ENCODE measurements around the gene CISH. TPM values are rescaled to one million over a fixed set of nuclear protein-coding genes. Genes with fewer than 3 reads are reported as not detected.

CISH gene
- total and polyA plus RNA-seq, 9 of the 15 experiments (the other 6 are each of a cell fraction or from before 2014, with no cell fraction given), result 1.7 to 47.7 (median 18.3) TPM

- no peak for TF ChIP-seq CBFA2T3 (IDR thresholded peaks at IDR 0.05)
- TF ChIP-seq TCFL5 (CRISPR knock-in tag; conservative IDR thresholded peaks at IDR 0.05), result no peak
- no peak for TF ChIP-seq ZNF398 (CRISPR knock-in tag; IDR thresholded peaks at IDR 0.05)
Observed at GRCh38 chr3:50617096-50617791, 5.7 kb upstream of the CISH start, which contains the start of gene MAPKAPK3 (continued).

GRCh38 chr3:50616770-50617095 is 5.2 kb upstream of the CISH start:
- in situ Hi-C loops (cut with MboI), result loop anchor here (5.0 kb wide), 1 partner anchor 761 kb away; no protein-coding TSS in a partner anchor
- Histone ChIP-seq H3K36me3 (ENCODE audit: control insufficient read depth, insufficient read depth, low read length) (peaks cover 20% of the 10 kb centered on the region; the same call in 2 of the 3 replicates), H3K79me2 (ENCODE audit: control insufficient read depth, insufficient read depth, low read length) (peaks cover 54% of the 10 kb centered on the region), H3K27ac (ENCODE audit: extremely low read depth, low read depth, low read length) (peak overlapping the region; percentile 42; the same call in 2 of the 3 replicates), H3K4me3 (peak overlapping the region; percentile 72), H3K9me3 (replicated peaks; ENCODE audit: control insufficient read depth, insufficient read depth, low read depth, low read length) (no peaks in the 10 kb centered on the region), H3K27me3 (ENCODE audit: control insufficient read depth in 2 of 2, insufficient read depth in 2 of 2, low read length in 2 of 2) (no peaks in the 10 kb centered on the region), H3K9ac (ENCODE audit: insufficient read depth in 1 of 2, low read depth in 2 of 2, low read length in 2 of 2) (peak overlapping the region; percentile 22 to 82; a peak in 2 of 4 replicates), H3K4me2 (ENCODE audit: insufficient read depth, low read length) (peak overlapping the region; percentile 79), H2AFZ (ENCODE audit: low read depth, low read length) (peak overlapping the region; percentile 77), H3K4me1 (replicated peaks in 1 of 2; ENCODE audit: control insufficient read depth in 2 of 2, insufficient read depth in 2 of 2, low read length in 2 of 2) (peaks cover 24 to 39% of the 10 kb centered on the region in 2 experiments; a peak in 4 of 5 replicates), H3K9me1 (ENCODE audit: control insufficient read depth, insufficient read depth, low read length) (no peaks in the 10 kb centered on the region), H4K20me1 (replicated peaks; ENCODE audit: control insufficient read depth, insufficient read depth, low read length) (peaks cover 8% of the 10 kb centered on the region; the same call in 1 of the 2 replicates)
- peak; percentile 90 to 95 (median 92) for DNase-seq (ENCODE audit: extremely low read depth in 1 of 4, low spot score in 3 of 4)
- CTCF ChIA-PET (ENCODE audit: low intra/inter-chr PET ratio), result interaction anchor here (0.9 to 5.4 kb wide), 3 partner anchors 16 to 100 kb away, joined by 3 to 56 read pairs (median 3); no protein-coding TSS in a partner anchor
- ATAC-seq, result peak; percentile 73
- FAIRE-seq, result no peak
- intact Hi-C loops (cut with micrococcal nuclease), result loop anchor here (1.0 to 10.0 kb wide), 2 partner anchors 36 to 768 kb away; partner anchors contain the start of gene MANF
- BruUV-seq (replicated peaks), result no TSS peak
- WGBS (ENCODE audit: insufficient coverage, low coverage, missing lambda C conversion rate), result 2% methylated on average over 10 of the region's 22 CpGs
- POLR2A ChIA-PET, result interaction anchor here (1.0 to 1.2 kb wide), 2 partner anchors 15 to 26 kb away, joined by 4 to 6 read pairs; no protein-coding TSS in a partner anchor
- no peak for TF ChIP-seq VEZF1 (CRISPR knock-in tag; IDR thresholded peaks at IDR 0.05)
- peak; percentile 41; the same call in 1 of the 2 replicates for TF ChIP-seq FOSL1 (tag; conservative IDR thresholded peaks at IDR 0.05)
- TF ChIP-seq ILK (tag; IDR thresholded peaks at IDR 0.05; ENCODE audit: borderline replicate concordance, low read depth), result no peak
- TF ChIP-seq EGR1 (conservative IDR thresholded peaks at IDR 0.05), result peak; percentile 45; the same call in 1 of the 2 replicates
- peak in 1 of 2 experiments; percentile 15; a peak in 1 of 4 replicates for TF ChIP-seq SIN3A (IDR thresholded peaks at IDR 0.05; ENCODE audit: borderline replicate concordance in 2 of 2, control insufficient read depth in 1 of 2, low read depth in 2 of 2, low read length in 2 of 2)
- peak; percentile 83 for TF ChIP-seq ZFP91 (CRISPR knock-in tag; IDR thresholded peaks at IDR 0.05)
- TF ChIP-seq CCNT2 (IDR thresholded peaks at IDR 0.05; ENCODE audit: borderline replicate concordance, extremely low read depth, insufficient read length, low read depth, low read length), result peak; percentile 36
- no peak for TF ChIP-seq ATF1 (CRISPR knock-in tag; IDR thresholded peaks at IDR 0.05)
- TF ChIP-seq ATF1 (tag; IDR thresholded peaks at IDR 0.05), result peak; percentile 23; the same call in 1 of the 2 replicates
- peak; percentile 84 for TF ChIP-seq CREM (IDR thresholded peaks at IDR 0.05; ENCODE audit: low read depth)

Measured in K562 (cell line).